Measurements from ENCODE around the gene ANTXR1.

Gene ANTXR1

DNA sequence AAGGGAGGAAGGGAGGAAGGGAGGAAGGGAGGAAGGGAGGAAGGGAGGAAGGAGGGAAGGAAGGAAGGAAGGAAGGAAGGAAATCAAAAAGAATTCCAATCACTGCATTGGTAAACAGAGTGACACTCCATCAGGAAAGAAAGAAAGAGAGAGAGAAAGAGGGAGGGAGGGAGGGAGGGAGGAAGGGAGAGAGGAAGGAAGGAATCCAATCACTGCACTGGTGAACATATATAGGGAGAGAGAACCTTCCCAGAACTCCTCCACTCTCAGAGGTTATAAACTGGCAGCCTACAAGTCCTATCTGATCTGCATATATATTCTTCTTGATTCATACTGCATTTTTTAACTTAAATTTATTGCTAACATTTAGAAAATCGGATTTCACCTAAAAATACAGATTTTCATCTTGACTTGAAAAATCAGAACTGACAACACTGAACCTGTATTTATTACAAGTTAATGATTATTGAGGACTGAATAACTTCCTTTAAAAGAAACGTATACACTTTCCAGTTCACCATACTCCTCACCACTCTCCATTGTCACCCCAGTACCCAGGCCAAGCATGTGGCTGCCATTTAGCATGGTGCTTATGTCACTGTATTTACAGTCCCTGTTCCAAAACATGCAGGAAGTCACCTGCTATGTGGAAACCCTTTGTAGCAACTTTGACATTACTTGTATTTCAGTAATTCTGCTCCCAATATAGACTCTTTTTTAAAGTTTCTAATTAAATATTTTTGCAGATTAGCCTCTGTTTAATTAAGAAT is 83.5 kb downstream of the ANTXR1 start:
- no peak for DNase-seq (ENCODE audit: low read depth in 1 of 2, low spot score in 1 of 2)

DNA sequence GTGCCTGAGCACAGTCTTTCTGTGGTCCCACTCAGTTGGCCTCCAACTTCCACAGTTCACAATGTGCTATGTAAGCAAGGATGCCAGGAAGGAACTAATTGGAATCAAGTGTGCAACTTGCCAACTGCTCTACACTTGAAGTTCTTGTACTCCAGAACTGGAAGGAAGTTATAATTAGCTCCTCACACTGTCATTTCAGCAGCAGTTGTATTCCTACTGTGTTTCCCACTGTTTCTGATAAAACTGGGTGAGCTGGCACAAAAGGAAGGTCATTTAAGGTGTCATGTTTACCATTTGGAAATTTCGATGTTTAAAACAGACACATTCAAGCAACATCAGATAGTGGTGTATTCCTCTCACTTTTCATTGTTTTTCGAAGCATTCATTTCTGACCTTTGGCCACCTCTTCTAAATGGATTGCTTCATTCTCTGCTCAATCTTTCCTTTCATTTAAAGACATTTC is 84.2 kb downstream of the ANTXR1 start:
- no peak for DNase-seq (ENCODE audit: low read depth in 1 of 2, low spot score in 1 of 2)

DNA sequence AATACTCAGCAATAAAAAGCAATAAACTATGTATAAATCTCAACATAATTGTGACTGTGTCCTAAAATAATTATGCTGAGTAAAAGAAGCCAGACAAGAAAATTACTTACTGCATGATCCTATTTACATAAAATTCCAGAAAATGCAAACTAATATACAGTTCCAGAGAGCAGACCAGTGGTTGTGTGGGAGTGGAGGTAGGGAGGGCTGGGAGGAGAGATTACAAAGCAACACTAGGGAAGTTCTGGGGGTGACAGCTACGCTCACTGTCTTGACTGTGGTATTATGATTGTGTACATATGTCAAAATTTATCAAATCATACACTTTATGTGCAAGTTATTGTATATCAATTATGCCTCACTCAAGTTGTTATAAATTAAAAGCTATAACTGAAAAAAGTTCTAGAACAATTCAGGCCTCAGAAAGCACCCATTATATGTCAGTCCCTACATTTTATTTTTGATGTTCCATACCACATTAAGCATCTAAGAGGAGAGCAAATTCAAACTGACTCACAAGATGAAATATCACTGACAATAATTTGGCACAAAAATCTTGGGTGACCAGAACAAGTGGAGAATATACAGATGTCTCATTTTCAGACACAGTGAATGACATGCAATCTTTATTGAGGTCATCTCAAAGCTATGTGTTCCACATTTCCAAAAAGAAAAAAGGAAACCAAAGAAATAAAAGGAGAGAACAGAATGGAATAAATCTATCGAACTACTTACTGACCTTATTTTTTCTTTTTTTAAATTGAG is 85.1 kb downstream of the ANTXR1 start:
- DNase-seq (ENCODE audit: low read depth in 1 of 2, low spot score in 1 of 2): no peak

DNA sequence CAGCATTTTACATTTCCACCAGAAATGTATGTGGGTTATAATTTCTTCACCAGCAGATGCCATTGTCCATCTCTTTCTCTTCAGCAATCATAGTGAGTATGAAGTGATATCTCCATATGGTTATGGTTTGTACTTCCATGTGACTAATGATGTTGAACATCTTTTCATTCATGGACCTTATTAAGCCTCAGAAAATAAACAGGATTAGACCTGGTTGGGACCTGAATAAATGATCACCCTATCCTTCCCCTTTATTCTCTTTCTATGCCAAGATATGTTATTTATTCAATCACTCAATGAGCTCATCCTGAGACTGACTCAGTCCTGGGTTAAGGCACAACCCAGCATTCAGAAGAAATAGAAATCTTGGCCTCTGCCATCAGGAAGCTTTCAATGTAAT is 86.6 kb downstream of the ANTXR1 start:
- no peak for DNase-seq (ENCODE audit: low read depth in 1 of 2, low spot score in 1 of 2)

DNA sequence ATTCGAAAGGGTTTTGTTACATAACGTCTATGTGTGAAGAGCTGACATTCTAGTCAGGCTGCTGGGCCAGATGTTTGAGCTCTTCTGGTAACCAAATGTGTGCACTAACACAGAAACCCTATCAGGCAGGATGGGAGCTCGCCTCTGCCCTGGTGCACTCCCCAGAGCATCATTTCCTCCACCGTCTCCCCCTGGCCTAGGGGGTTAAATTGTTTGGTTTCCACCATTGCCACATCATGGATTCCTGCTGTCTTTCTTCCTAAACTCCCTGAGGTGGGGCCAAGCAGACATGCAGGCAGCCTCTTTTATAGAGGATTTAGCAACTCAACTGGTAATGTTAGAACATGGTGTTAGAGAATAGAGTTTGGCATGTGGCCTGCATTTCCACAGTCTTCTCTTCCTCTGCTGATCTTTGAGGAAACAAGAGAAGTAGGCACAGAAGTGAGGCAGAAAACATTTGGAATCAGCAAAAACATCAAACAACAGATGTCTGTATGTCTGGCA is 87.3 kb downstream of the ANTXR1 start:
- DNase-seq (ENCODE audit: low read depth in 1 of 2, low spot score in 1 of 2): no peak

DNA sequence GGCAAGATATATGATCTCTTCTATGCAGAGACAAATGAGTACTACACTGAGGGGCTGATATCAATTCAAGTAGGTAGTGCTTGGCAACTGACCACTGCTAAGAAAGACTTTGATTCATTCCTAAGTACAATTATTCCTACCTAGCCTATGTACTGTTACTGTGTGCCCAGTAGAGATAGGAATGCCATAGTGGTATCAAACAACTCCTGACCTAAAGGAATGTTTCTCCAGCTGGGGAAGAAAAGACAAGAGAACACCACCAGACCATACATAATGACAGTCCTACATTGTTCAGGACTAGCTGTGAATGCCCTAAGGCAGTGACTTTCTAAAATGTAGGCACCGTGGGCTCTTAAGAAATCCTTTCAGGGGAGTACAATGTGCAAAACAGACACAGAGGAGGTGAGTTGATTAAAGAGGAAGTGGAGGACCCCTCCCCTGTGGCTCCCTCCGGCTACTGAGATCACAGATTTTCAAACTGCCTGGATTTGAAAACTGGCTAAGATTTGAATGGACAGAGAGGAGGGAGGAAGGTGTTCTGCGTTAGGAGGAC is 89.1 kb downstream of the ANTXR1 start:
- no peak for DNase-seq (ENCODE audit: low read depth in 1 of 2, low spot score in 1 of 2)

DNA sequence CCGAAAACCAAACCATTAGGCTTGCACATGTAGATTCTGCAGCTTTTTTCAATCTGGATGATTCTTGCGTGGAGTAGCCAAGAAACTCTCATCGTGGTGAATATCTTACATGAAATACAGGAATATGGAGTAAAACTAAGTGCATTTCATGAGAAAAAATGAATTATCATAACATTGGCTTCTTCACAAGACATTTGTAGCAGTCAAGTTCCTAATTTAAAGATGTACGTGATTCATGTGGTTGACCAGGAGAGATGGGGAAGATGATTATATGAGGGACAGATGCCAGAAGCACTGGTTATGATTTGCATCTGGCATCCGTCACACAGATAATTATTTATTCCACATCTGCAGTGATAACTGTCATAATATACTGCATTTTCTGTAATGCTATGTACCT is 90.4 kb downstream of the ANTXR1 start:
- DNase-seq (ENCODE audit: low read depth in 1 of 2, low spot score in 1 of 2): no peak

DNA sequence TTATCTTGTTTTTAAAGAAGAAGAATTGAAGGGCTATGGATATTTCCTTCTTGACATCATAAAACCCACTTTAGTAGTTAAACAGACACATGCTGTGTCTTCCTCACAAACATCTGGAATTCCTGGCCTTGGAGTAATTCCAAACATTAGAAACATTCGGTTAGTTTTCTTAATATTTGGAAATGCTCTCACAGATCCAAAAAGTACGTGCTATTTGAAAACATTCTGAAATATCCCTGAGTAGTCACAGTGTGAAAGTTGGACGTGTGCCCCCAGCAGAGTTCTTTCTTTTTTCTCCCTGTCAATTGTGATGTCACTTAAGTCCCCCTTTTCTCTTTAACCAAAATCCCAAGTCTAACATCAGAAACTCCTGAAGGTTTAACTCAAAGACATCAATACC is 91.3 kb downstream of the ANTXR1 start:
- no peak for DNase-seq (ENCODE audit: low read depth in 1 of 2, low spot score in 1 of 2)

DNA sequence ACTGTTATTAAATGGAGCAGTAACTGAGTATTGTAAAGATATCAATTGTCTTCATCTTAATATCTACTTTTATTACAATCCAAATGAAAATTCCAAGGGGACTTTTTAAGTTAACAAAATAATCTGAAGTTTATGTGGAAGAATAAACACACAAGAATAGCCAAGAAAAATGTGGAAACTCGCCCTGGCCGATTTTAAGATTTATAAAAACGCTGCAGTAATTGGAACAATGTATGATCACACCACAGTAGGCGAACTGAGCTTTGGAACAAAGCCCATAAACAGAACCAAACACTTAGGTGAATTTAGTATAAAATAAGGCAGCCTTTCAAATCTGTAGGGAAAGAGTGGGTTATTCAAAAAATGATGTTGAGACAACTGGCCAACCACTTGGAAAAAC is 96.3 kb downstream of the ANTXR1 start:
- DNase-seq (ENCODE audit: low read depth in 1 of 2, low spot score in 1 of 2): no peak

DNA sequence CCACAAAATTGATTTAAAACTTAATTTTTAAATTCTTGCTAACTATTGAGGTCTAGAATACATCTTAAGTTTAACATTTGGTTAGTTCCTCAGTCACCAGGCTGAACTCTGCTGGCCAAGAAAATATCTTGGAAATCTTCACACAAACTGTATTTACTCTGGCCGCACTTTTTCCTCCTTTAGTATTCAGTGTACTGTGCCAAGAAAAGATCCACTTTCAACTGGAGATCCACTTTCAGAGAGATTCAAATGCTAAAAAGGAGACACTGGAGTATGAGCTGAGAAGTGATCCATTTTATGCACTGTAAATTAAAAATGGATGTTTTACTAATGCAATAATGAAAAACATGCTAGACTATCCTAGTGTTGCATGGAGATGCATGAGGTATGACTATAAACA is 98.1 kb downstream of the ANTXR1 start:
- DNase-seq (ENCODE audit: low read depth in 1 of 2, low spot score in 1 of 2): no peak

DNA sequence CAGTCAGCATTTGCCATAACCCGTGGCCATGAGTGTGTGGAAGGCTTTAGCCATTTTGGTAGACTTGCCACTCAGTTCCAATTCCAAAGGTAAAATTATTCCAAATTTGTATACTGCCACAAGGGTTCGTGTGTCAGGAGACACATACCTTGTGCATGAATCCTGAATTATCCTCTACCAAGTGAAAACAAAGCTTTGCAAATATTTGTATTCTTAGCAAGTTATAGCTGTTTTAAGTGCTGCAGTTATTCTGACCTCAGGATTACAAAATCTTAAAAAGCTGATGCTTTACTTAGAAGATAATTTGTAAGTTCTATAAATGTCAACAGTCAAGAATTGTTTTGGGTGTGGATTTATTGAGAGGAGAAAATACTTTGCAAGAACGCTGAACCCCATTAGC is 100.6 kb downstream of the ANTXR1 start:
- no peak for DNase-seq (ENCODE audit: low read depth in 1 of 2, low spot score in 1 of 2)

DNA sequence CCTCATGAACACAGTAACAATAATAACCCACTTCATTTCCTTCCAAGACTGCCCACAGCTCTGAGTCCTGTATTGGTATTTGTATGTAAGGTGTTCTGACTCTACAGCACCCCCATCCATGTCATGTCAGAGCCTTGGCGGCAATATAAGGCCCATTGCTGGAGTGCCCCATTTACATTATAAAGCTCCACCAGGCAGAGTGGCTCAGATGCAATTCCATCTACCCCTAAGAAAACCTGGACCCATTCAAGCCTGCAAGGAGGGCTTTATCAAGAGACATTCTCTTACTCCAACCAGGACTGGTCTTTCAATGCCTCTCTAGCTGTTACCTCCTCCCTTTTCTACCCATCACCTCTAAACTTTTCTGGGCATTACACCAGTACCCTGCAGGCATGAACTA is 101.6 kb downstream of the ANTXR1 start:
- no peak for DNase-seq (ENCODE audit: low read depth in 1 of 2, low spot score in 1 of 2)

DNA sequence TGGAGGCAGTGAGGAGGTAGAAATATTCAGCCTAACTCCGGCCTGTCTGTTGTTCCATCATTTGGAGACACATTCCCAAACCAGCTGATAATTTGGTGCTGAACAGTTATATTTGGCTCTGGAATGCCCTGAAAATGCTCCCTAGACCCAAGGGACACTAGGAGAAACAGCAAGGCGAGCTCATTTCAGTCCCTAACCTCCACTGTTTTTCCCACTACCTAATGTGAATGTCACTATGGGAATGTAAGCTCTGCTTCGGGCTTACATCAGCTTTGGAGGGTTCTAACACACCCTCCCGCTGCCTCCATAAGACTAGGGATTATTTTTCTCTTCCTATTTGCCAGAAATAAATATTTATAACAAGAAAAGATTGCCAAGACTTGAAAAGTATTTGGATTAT is 103.5 kb downstream of the ANTXR1 start:
- DNase-seq (ENCODE audit: low read depth in 1 of 2, low spot score in 1 of 2): no peak

DNA sequence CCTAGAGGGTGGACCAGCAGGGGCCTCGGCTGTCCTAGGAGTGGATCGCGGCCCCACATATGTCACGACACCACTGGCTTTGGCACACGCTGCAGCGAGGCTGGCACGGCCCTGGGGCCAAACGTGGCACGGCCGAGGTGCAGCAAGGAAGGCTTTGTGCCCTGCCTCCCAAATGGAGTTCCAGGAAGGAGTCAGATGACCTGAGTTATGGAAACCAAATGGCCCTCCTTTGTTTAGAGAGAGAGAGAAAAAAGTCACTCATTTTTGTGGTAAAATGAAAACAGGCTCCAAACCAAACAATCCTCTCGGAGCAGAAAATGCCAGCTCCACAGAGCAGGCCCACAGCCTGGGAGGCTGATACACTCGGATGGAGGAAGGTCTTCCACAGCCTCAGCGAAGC is 105.6 kb downstream of the ANTXR1 start:
- DNase-seq (ENCODE audit: low read depth in 1 of 2, low spot score in 1 of 2): no peak

DNA sequence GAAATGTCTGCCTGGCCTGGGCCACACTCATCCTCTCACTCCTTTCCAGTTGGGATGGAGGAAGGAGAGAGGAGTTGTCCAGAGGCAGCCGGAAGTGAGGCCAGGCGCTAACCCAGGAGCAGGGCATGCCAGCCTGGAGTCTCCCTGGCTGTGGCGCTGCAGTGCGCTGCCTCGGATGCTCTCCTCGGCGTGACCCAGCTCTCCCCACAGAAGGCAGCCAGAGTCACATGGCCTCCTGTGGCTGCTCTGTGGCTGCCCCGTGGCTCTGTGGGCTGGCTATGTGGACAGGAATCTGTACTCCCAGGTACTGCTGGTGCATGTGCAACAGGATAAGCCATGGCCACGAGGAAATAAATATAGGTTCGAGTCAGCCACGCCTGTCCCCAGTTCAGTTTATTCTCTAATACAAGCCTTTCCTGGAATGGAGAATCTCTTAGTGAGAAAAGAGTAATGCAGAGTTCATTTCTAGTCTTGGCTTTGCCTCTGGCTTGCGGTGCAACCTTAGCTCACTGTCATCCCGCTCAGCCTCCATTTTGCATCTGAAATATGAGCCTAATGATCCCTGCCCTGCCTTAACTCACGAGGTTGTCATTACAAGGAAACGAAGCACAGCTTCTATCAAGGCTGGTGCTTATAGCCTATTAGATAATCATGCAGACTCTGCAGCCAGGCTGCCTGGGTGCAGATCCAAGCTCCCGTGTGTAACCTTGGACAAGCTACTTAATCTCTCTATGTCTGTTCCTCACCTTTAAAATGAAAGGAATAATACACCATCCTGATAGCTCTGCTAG is 106.3 kb downstream of the ANTXR1 start:
- DNase-seq (ENCODE audit: low read depth in 1 of 2, low spot score in 1 of 2): no peak

DNA sequence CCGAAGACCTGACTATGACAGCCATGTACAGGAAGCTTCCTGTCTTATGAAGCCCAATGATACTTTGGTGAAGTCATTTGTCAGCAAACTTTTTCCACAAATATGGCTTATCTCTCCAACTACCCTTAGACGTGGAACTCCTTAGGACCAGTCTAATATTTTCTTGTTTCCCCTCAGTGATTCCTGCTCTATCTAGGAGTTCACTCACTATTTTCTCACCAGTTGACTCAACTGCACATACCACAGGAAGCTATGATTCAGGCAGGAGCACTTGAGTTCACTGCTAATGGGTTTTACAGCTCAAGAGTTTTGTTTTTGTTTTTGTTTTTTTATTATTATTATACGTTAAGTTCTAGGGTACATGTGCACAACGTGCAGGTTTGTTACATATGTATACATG is 109.3 kb downstream of the ANTXR1 start:
- no peak for DNase-seq (ENCODE audit: low read depth in 1 of 2, low spot score in 1 of 2)

DNA sequence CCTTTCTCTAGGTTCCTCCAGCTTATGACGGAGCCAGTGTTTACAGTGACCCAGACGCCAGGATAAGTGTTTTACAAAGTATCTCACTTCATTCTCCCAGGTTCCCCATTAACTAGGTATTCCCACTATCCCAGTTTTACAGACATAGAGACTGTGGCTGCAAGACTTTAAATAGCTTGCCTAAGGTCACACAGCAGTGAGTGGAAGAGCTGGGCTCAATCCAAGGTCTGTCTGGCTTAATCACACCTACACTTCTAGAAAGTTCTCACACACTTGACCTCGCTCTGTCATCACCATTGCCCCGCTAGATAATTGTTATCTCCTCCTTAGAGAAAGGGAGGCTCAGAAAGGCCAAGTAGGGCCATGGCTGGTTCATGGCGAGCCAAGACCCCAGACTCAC is 110.2 kb downstream of the ANTXR1 start:
- DNase-seq (ENCODE audit: low read depth in 1 of 2, low spot score in 1 of 2): no peak

DNA sequence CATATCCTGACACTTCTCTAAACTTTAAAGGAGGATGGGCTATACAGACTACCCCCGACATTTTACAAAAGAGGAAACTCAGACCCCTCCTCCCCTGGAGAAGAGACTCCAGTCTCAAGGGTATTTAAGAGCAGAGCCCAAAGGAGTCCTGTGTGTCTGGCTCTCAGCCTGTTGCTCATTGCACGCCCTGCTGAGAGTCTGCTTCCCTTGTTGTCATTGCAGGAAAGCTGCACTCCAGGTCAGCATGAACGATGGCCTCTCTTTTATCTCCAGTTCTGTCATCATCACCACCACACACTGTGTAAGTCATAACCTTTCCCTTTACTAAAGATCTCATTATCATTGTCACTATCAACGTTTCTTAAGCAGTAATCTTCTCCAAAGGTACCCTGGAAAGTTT is 111.4 kb downstream of the ANTXR1 start:
- no peak for DNase-seq (ENCODE audit: low read depth in 1 of 2, low spot score in 1 of 2)

DNA sequence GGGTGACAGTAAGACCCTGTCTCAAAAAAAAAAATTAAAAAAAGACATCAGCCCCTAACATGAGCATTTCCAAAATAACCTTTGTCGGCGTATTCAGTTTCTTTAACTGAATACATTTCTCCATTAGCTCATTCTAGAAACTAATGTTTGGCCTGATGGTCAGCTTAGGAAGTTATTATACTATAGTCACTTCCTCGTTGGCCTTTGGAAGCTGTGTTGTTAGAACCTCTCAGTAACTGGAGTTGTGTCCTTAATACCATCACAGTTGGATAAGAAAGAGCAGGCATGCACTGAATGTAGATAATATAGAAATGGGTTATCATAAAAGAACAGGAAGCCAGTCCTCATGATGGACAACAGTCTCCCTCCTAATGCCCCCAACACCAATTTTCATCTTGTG is 112.8 kb downstream of the ANTXR1 start:
- DNase-seq (ENCODE audit: low read depth in 1 of 2, low spot score in 1 of 2): no peak

DNA sequence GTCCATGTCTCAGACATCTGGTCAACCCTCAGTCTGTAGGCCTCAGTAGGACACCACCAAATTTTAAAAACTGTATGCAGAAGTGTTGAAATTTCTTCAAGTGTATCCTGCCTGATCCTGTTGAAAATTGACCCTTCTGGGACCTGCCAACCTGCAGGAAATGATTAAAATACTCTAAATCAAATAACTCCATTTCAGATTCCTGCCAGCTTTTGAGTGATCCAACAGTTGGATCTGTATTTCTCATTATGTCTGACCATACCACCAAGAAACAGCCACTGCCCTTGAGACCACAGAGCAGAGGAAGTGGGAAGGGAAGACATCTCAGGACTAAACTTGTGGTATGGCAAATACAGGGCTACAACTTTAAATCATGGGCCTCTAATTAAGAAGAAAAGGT is 113.4 kb downstream of the ANTXR1 start:
- no peak for DNase-seq (ENCODE audit: low read depth in 1 of 2, low spot score in 1 of 2)

DNA sequence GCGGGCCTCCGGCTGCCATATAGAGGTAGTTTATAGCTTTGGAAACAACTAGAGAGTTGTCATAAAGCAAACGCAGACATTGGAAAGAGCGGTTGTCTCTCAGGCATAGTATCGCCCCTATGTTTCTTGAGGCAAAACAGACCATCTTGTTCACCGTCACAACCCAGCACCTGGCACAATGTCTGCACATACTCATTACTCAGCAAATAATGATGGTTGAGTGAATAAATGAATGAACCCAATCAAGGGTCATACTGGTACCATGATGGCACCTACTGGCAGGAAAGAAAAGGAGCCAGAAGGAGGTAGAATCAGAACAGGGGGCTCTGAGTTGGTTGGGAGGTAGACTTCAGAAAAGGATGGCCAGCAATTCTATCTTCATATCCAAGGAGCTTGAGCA is 118.5 kb downstream of the ANTXR1 start:
- DNase-seq (ENCODE audit: low read depth in 1 of 2, low spot score in 1 of 2): no peak
